ENCODE measurements around the gene RCOR1. TPM values are rescaled to one million over a fixed set of nuclear protein-coding genes. Genes with fewer than 3 reads are reported as not detected.
"Not testable (repeated sequence)": the region's sequence is repeated elsewhere in the genome, so short reads cannot be mapped to it uniquely, and the experiment has no call there.

Gene RCOR1
- total RNA-seq, 2 experiments from 2014 or later: 16.1 to 16.2 TPM

- ChIA-PET POLR2A (interaction anchor here (0.9 to 1.7 kb wide), 3 partner anchors 11 to 20 kb away, joined by 3 to 4 read pairs (median 3); no protein-coding TSS in a partner anchor), CTCF (interaction anchor here (1.1 kb wide), 1 partner anchor 23 kb away, joined by 5 read pairs; no protein-coding TSS in a partner anchor)
- no peak for TF ChIP-seq CTCF (IDR thresholded peaks at IDR 0.05)
- DNase-seq (no peak), ATAC-seq (no peak)
- intact Hi-C loops (cut with micrococcal nuclease): no loop called here
- Mint-ChIP-seq H3K4me3 (no peak overlapping the region), H3K4me1 (ENCODE audit: low read depth) (peaks cover 19% of the 10 kb centered on the region), H3K27me3 (no peaks in the 10 kb centered on the region), H3K36me3 (ENCODE audit: low read depth) (no peaks in the 10 kb centered on the region), H3K27ac (no peak overlapping the region), H3K9me3 (no peaks in the 10 kb centered on the region)
These were observed 20.9 kb upstream of the RCOR1 start for GRCh38 chr14:102571478-102572042.

GRCh38 chr14:102573161-102573560 lies 19.3 kb upstream of the RCOR1 start:
- ATAC-seq; DNase-seq; H3K36me3 Mint-ChIP-seq (ENCODE audit: low read depth); POLR2A ChIA-PET; intact Hi-C loops (cut with micrococcal nuclease); H3K27ac Mint-ChIP-seq; H3K27me3 Mint-ChIP-seq; H3K9me3 Mint-ChIP-seq; H3K4me3 Mint-ChIP-seq; CTCF ChIA-PET: not testable (repeated sequence)
- peaks cover 12% of the 10 kb centered on the region for H3K4me1 Mint-ChIP-seq (ENCODE audit: low read depth)

- Mint-ChIP-seq H3K27ac (no peak overlapping the region), H3K27me3 (no peaks in the 10 kb centered on the region), H3K4me3 (no peak overlapping the region), H3K36me3 (ENCODE audit: low read depth) (no peaks in the 10 kb centered on the region), H3K9me3 (no peaks in the 10 kb centered on the region), H3K4me1 (ENCODE audit: low read depth) (peaks cover 7% of the 10 kb centered on the region)
- DNase-seq (no peak), ATAC-seq (no peak)
- intact Hi-C loops (cut with micrococcal nuclease): no loop called here
- no peak for TF ChIP-seq CTCF (IDR thresholded peaks at IDR 0.05)
- CTCF ChIA-PET: interaction anchor here (1.9 kb wide), 1 partner anchor 21 kb away, joined by 6 read pairs; no protein-coding TSS in a partner anchor
- POLR2A ChIA-PET: no interaction called here
These were observed 18.8 kb upstream of the RCOR1 start for GRCh38 chr14:102573591-102574046.

- Mint-ChIP-seq H3K36me3 (ENCODE audit: low read depth) (no peaks in the 10 kb centered on the region), H3K27ac (no peak overlapping the region), H3K27me3 (no peaks in the 10 kb centered on the region), H3K4me3 (no peak overlapping the region), H3K4me1 (ENCODE audit: low read depth) (peaks cover 4% of the 10 kb centered on the region), H3K9me3 (no peaks in the 10 kb centered on the region)
- DNase-seq: peak; percentile 14
- ChIA-PET CTCF (interaction anchor here (1.1 to 1.9 kb wide), 2 partner anchors 13 to 20 kb away, joined by 4 to 6 read pairs; no protein-coding TSS in a partner anchor), POLR2A (interaction anchor here (0.6 to 0.9 kb wide), 3 partner anchors 18 to 640 kb away, joined by 3 read pairs; no protein-coding TSS in a partner anchor)
- TF ChIP-seq CTCF (IDR thresholded peaks at IDR 0.05): no peak
- ATAC-seq: no peak
- intact Hi-C loops (cut with micrococcal nuclease): no loop called here
These were observed 17.9 kb upstream of the RCOR1 start for GRCh38 chr14:102574281-102575159.

- no peak for TF ChIP-seq CTCF (IDR thresholded peaks at IDR 0.05)
- Mint-ChIP-seq H3K27me3 (no peaks in the 10 kb centered on the region), H3K4me1 (ENCODE audit: low read depth) (peaks cover 4% of the 10 kb centered on the region), H3K9me3 (no peaks in the 10 kb centered on the region), H3K36me3 (ENCODE audit: low read depth) (no peaks in the 10 kb centered on the region), H3K27ac (no peak overlapping the region), H3K4me3 (no peak overlapping the region)
- POLR2A ChIA-PET: interaction anchor here (0.5 to 0.9 kb wide), 3 partner anchors 14 to 20 kb away, joined by 3 read pairs; no protein-coding TSS in a partner anchor
- DNase-seq: no peak
- ATAC-seq: no peak
- intact Hi-C loops (cut with micrococcal nuclease): no loop called here
- CTCF ChIA-PET: interaction anchor here (1.1 to 1.9 kb wide), 2 partner anchors 12 to 20 kb away, joined by 4 to 6 read pairs; no protein-coding TSS in a partner anchor
These were observed 17.1 kb upstream of the RCOR1 start for GRCh38 chr14:102575160-102575845.

GRCh38 chr14:102575846-102576428 lies 16.5 kb upstream of the RCOR1 start:
- H3K4me1 Mint-ChIP-seq (ENCODE audit: low read depth); ATAC-seq; H3K4me3 Mint-ChIP-seq; H3K9me3 Mint-ChIP-seq; H3K27me3 Mint-ChIP-seq; H3K36me3 Mint-ChIP-seq (ENCODE audit: low read depth); CTCF ChIA-PET; H3K27ac Mint-ChIP-seq; DNase-seq; POLR2A ChIA-PET; intact Hi-C loops (cut with micrococcal nuclease): not testable (repeated sequence)
